ENCODE measurements around the gene TNNC1.

The TNNC1 gene

DNA sequence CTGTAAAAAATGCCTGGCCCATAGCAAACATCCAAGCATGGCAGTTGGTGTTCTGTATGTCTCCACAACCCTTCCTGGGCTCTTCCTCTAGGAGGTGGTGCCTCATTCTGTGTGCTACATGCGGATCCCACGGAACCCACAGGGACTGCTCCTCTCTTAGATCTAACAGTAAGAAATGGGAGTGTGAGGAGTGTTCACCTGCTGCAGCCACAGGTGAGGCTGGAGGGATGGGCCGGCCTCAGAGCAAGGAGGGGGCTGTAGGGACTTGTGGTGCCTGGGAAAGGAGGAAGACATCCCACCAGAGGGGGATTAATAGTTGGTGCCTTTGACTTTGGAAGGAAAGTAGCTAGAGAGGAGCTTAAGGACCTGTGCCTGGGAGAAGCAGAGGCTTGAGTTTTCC lies 31.2 kb downstream of the TNNC1 start:
- ChIA-PET CTCF (no interaction called here), POLR2A (no interaction called here)
- TF ChIP-seq LEF1 (IDR thresholded peaks at IDR 0.05; ENCODE audit: borderline replicate concordance) (no peak), HDGF (IDR thresholded peaks at IDR 0.05; ENCODE audit: borderline replicate concordance) (no peak), CTBP1 (IDR thresholded peaks at IDR 0.05; ENCODE audit: borderline replicate concordance) (no peak), ZNF384 (IDR thresholded peaks at IDR 0.05) (no peak), BHLHE40 (IDR thresholded peaks at IDR 0.05; ENCODE audit: borderline replicate concordance) (no peak), TARDBP (IDR thresholded peaks at IDR 0.05) (no peak), SP1 (IDR thresholded peaks at IDR 0.05) (no peak), SUZ12 (IDR thresholded peaks at IDR 0.05) (no peak), FOXM1 (IDR thresholded peaks at IDR 0.05; ENCODE audit: borderline replicate concordance) (no peak), FOXA1 (IDR thresholded peaks at IDR 0.05) (no peak), L3MBTL2 (conservative IDR thresholded peaks at IDR 0.05) (no peak), ELF4 (IDR thresholded peaks at IDR 0.05) (no peak), ARNT (IDR thresholded peaks at IDR 0.05) (no peak), NFRKB (IDR thresholded peaks at IDR 0.05) (no peak), FOXK2 (IDR thresholded peaks at IDR 0.05) (no peak)
- TF ChIP-seq, protein P1, sequence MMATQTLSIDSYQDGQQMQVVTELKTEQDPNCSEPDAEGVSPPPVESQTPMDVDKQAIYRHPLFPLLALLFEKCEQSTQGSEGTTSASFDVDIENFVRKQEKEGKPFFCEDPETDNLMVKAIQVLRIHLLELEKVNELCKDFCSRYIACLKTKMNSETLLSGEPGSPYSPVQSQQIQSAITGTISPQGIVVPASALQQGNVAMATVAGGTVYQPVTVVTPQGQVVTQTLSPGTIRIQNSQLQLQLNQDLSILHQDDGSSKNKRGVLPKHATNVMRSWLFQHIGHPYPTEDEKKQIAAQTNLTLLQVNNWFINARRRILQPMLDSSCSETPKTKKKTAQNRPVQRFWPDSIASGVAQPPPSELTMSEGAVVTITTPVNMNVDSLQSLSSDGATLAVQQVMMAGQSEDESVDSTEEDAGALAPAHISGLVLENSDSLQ (IDR thresholded peaks at IDR 0.05) = no peak
- DNase-seq (ENCODE audit: extremely low spot score) = no peak

DNA sequence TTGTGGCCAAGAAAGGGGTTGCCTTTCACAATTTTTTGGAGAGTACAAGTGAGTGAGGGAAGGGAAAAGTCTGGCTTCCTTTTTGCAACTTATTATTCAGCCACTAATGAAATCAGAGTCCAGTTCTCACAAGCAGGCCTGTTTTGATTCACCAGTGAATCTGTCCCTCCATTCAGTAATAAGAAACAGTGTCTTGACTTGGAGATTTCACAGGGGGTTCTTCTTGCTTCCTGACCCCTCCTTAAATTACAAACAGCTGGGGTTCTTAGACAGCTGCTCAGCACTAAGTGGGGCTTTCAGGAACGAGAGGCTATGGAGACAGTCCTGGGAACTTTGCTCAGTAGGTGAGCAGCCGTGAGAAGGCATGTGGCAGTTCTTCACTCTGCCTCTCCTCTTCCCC lies 33.5 kb downstream of the TNNC1 start:
- POLR2A ChIA-PET = no interaction called here
- TF ChIP-seq L3MBTL2 (conservative IDR thresholded peaks at IDR 0.05) (no peak), NFRKB (IDR thresholded peaks at IDR 0.05) (no peak), ARNT (IDR thresholded peaks at IDR 0.05) (no peak), SP1 (IDR thresholded peaks at IDR 0.05) (no peak), FOXA1 (IDR thresholded peaks at IDR 0.05) (no peak), BHLHE40 (IDR thresholded peaks at IDR 0.05; ENCODE audit: borderline replicate concordance) (no peak), HDGF (IDR thresholded peaks at IDR 0.05; ENCODE audit: borderline replicate concordance) (no peak), TARDBP (IDR thresholded peaks at IDR 0.05) (no peak), SUZ12 (IDR thresholded peaks at IDR 0.05) (no peak), CTBP1 (IDR thresholded peaks at IDR 0.05; ENCODE audit: borderline replicate concordance) (no peak), ELF4 (IDR thresholded peaks at IDR 0.05) (no peak), ZNF384 (IDR thresholded peaks at IDR 0.05) (no peak), FOXM1 (IDR thresholded peaks at IDR 0.05; ENCODE audit: borderline replicate concordance) (no peak), FOXK2 (IDR thresholded peaks at IDR 0.05) (no peak)
- TF ChIP-seq, protein P1 (IDR thresholded peaks at IDR 0.05) = no peak
- CTCF ChIA-PET = interaction anchor here (0.6 kb wide), 1 partner anchor 747 kb away, joined by 4 read pairs; no protein-coding TSS in a partner anchor
- DNase-seq (ENCODE audit: extremely low spot score) = no peak

DNA sequence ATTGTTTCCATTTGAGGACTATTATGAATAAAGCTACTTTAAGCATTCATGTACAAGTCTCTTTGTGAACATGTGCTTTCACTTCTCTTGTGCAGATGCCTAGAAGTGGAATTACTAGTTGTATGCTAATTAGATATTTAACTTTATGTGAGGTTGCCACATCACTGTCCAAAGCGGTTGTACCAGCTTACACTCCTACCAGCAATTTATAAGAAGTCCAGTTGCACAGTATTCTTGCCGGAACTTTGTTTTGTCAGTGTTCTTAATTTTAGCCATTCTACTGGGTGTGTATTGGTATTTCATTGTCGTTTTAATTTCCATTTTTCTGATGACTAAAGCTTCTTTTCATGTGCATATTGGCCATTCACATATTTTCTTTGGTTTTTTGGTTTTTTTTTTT lies 38.0 kb downstream of the TNNC1 start:
- TF ChIP-seq BHLHE40 (IDR thresholded peaks at IDR 0.05; ENCODE audit: borderline replicate concordance) (no peak), HDGF (IDR thresholded peaks at IDR 0.05; ENCODE audit: borderline replicate concordance) (no peak), LEF1 (IDR thresholded peaks at IDR 0.05; ENCODE audit: borderline replicate concordance) (no peak), ARNT (IDR thresholded peaks at IDR 0.05) (no peak), ZNF384 (IDR thresholded peaks at IDR 0.05) (no peak), FOXA1 (IDR thresholded peaks at IDR 0.05) (no peak), FOXM1 (IDR thresholded peaks at IDR 0.05; ENCODE audit: borderline replicate concordance) (no peak), ELF4 (IDR thresholded peaks at IDR 0.05) (no peak), SUZ12 (IDR thresholded peaks at IDR 0.05) (no peak), SP1 (IDR thresholded peaks at IDR 0.05) (no peak), FOXK2 (IDR thresholded peaks at IDR 0.05) (no peak), NFRKB (IDR thresholded peaks at IDR 0.05) (no peak), TARDBP (IDR thresholded peaks at IDR 0.05) (no peak), CTBP1 (IDR thresholded peaks at IDR 0.05; ENCODE audit: borderline replicate concordance) (no peak)
- TF ChIP-seq, protein P1 (IDR thresholded peaks at IDR 0.05) = no peak
- DNase-seq (ENCODE audit: extremely low spot score) = no peak
- POLR2A ChIA-PET = no interaction called here
- CTCF ChIA-PET = no interaction called here

DNA sequence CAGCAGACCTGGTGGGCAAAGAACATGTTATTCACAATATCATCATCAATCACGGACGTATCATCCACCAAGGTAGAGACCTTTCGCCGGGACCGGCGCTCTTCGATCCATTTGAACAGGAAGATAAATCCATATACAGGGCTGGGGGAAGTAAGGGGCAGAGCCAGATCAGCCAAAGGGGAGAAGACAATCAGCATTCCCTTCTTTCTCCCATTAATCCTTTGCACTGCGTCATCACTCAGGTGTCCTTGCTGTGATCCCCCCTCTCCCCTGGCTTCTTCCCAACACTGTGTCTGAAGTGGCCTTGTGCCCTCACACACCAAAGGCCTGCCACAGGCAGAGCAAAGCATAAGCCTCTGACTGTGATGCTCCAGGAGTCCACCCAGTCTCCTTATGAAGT lies 45.4 kb downstream of the TNNC1 start:
- DNase-seq (ENCODE audit: extremely low spot score) = no peak
- ChIA-PET CTCF (no interaction called here), POLR2A (no interaction called here)
- TF ChIP-seq CTBP1 (IDR thresholded peaks at IDR 0.05; ENCODE audit: borderline replicate concordance) (no peak), ZNF384 (IDR thresholded peaks at IDR 0.05) (no peak), SUZ12 (IDR thresholded peaks at IDR 0.05) (no peak), FOXA1 (IDR thresholded peaks at IDR 0.05) (no peak)

DNA sequence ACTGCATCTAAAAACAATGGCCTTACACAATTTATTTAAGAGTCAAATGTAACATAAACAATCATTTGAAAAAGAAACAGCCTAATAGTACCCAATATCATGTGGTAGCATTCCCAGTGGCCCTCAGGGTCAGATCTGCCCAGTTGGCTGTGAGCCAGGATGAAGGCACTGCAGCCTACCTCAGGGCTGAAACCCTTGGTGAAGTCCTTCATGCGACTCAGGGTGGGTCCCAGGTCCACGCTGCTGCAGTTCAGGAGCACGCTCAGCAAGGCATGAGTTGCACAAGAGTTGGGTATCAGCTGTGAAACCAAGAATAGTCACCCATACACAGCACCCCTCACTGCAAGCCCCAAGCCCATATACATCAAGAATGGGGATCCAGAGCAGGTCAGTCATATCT lies 46.1 kb downstream of the TNNC1 start:
- TF ChIP-seq ELF4 (IDR thresholded peaks at IDR 0.05) (no peak), CTBP1 (IDR thresholded peaks at IDR 0.05; ENCODE audit: borderline replicate concordance) (no peak), SUZ12 (IDR thresholded peaks at IDR 0.05) (no peak), LEF1 (IDR thresholded peaks at IDR 0.05; ENCODE audit: borderline replicate concordance) (no peak), L3MBTL2 (conservative IDR thresholded peaks at IDR 0.05) (no peak), TARDBP (IDR thresholded peaks at IDR 0.05) (no peak), HDGF (IDR thresholded peaks at IDR 0.05; ENCODE audit: borderline replicate concordance) (no peak), FOXK2 (IDR thresholded peaks at IDR 0.05) (no peak), FOXA1 (IDR thresholded peaks at IDR 0.05) (no peak), ZNF384 (IDR thresholded peaks at IDR 0.05) (no peak)
- TF ChIP-seq, protein P1 (IDR thresholded peaks at IDR 0.05) = no peak
- POLR2A ChIA-PET = no interaction called here
- CTCF ChIA-PET = no interaction called here
- DNase-seq (ENCODE audit: extremely low spot score) = no peak
